Measurements from ENCODE around the gene HTT.

The HTT gene

GRCh38 chr4:3225071-3225850, 150.8 kb downstream of the HTT start:
- no peak for DNase-seq

- DNase-seq = no peak
These were observed 151.5 kb downstream of the HTT start for GRCh38 chr4:3225936-3226335.

DNA sequence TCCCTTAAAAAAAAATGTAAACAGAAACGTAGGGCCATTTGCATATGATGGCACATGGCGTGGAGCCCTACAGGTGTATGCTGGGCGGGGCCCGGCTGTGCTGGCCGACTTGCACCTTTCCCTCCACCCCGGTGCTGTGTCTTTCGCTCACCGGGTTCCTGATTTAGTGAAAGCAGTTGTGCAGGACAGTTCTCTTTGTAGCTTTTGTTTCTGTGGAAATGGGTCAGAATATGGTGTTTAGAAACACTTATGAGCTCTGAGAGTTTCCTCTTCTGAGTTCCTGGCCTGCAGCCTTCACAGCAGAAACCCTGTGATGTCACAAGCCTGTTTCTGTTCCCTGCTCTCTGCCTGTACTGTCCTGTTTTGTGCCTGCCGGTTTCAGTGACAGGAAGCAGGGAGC, 152.0 kb downstream of the HTT start:
- no peak for DNase-seq

DNA sequence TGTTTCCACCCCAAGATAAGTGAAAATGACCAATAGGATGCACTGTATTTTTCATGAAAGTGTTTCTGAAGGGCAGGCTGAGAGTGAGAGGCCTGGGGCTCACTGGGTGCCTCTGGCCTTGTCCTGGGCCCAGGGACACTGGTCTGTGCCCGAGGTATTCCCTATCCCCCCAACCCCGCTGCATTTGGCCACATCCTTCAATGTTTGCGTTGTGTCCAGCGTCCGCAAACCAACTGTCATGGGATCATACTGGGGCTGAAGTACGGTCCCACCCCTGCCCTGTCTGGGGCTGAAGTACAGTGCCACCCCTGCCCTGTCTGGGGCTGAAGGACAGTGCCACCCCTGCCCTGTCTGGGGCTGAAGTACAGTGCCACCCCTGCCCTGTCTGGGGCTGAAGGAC, 152.5 kb downstream of the HTT start:
- DNase-seq = no peak

- no peak for DNase-seq
These were observed 153.6 kb downstream of the HTT start for GRCh38 chr4:3227878-3228675.

DNA sequence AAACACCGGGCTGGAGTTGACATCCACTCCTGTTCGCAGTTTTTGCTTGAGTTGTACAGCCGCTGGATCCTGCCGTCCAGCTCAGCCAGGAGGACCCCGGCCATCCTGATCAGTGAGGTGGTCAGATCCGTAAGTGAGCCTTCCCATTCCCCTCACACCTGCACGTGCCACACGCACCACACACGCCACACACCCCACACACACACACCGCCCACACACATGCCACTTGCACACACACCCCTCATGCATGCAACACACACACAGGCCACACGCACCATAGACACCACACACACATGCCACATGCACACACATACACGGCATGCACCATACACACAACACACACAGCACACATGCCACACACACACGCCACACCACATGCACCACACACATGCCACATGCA, 154.4 kb downstream of the HTT start:
- no peak for DNase-seq

GRCh38 chr4:3229328-3229727, 154.8 kb downstream of the HTT start:
- DNase-seq = no peak

GRCh38 chr4:3229964-3230363, 155.5 kb downstream of the HTT start:
- DNase-seq = no peak

DNA sequence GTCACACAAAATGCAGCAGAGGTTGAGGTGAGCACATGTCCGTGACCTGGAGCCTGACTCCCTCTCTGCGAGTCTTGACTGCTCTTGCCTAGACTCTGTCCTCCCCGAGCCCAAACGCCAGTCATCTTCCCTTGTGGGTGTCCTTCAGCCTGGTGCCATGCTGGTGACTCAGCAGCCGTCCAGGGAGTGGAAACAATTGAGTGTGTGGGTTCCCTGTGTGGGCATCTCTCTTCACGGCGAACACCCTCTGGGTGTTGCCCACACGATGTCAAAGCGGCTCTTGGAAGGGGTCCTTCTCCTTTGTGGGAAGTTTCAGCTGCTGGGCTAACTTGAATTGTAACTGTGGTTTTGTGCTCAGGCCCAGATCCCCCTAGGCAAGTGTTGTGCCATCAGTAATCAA, 157.0 kb downstream of the HTT start:
- DNase-seq = no peak

DNA sequence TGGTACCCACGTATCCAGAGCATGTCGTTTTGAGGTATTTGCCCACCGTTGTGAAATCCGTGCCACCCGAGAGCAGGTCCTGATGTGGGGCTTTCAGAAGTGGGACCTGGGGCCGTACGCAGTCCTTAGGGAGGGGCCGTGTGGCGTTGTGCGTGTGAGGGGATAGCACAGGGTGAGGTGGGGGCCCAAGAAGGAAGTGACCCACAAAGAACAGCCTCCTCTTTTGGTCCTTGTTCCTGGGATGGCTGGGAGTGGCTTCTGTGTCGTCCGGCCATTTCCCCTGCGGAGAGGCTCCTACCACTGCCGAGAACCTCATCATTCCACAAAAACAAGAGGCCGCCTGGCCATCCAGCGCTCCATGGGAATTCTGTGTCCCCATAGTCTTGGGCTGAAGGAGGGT, 157.5 kb downstream of the HTT start:
- no peak for DNase-seq

DNA sequence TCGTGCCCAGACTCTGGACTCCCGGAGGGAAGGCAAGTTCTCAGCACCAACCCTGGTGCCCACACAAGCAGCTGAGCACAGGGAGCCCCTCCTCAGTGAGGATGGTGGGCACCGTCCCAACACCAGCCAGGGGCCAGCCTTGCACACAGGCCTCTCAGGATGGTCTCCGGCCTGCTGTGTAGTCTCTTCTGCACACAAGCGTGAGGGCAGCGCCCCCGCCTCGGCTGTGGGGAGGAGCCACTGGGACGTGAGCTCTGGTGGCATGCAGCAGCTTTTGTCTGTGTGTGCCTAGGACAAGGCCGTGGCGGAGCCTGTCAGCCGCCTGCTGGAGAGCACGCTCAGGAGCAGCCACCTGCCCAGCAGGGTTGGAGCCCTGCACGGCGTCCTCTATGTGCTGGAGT, 158.4 kb downstream of the HTT start:
- no peak for DNase-seq

GRCh38 chr4:3233391-3234071, 159.1 kb downstream of the HTT start:
- DNase-seq = no peak

DNA sequence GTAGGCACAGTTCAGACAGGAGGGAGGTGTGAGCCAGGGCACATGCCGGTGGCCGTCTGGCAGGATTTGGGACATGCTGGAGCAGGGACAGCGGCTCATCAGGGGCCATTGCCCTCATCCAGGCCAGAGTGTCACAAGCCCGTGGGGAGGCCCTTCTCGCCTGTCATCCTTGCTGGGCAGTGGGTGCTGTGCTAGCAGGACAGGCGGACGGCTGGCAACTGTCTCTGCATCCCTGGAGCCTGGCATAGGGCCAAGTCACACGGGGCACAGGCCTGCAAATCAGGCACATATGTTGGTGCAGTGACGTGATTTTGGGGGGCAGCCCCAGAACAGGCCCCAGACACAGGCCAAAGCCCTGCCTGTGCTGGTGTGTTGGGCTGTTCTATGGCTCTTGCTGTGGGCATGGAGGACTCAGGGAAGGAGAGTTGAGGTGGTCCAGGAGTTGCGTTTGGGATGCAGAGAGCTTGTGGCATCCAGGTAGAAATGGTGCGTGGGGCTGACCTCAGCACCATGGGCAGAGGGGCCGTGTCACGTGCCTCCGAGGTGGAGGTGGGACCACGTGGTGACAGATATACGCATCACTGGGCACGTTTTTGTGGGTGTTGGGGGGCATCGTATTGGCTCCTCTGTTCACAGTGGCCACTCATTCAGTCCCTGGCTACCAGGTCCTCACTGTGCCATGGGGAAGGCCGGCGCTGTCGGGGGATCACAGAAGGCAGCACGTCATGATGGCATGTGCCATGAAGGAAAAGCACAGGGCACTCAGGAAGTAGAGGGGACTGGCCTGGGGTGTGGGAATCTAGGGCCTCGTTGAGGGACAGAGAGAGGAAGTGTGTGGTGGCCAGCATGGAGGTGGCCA, 159.9 kb downstream of the HTT start:
- no peak for DNase-seq

- no peak for DNase-seq
These were observed 160.5 kb downstream of the HTT start for GRCh38 chr4:3235030-3235345.

DNA sequence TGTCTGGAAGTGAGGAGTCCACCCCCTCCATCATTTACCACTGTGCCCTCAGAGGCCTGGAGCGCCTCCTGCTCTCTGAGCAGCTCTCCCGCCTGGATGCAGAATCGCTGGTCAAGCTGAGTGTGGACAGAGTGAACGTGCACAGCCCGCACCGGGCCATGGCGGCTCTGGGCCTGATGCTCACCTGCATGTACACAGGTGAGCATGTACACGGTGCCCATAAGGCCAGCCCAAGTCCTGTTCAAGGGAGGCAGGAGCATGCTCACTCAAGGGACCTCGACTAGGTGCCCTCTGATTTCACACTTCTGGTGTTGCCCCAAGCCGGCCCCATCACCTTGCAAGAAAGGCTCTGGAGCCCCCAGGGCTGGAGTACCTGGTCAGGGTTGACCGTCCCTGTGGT, 161.1 kb downstream of the HTT start:
- no peak for DNase-seq

GRCh38 chr4:3236326-3236878, 161.9 kb downstream of the HTT start:
- DNase-seq = no peak

- no peak for DNase-seq
These were observed 162.8 kb downstream of the HTT start for GRCh38 chr4:3237266-3237665.

DNA sequence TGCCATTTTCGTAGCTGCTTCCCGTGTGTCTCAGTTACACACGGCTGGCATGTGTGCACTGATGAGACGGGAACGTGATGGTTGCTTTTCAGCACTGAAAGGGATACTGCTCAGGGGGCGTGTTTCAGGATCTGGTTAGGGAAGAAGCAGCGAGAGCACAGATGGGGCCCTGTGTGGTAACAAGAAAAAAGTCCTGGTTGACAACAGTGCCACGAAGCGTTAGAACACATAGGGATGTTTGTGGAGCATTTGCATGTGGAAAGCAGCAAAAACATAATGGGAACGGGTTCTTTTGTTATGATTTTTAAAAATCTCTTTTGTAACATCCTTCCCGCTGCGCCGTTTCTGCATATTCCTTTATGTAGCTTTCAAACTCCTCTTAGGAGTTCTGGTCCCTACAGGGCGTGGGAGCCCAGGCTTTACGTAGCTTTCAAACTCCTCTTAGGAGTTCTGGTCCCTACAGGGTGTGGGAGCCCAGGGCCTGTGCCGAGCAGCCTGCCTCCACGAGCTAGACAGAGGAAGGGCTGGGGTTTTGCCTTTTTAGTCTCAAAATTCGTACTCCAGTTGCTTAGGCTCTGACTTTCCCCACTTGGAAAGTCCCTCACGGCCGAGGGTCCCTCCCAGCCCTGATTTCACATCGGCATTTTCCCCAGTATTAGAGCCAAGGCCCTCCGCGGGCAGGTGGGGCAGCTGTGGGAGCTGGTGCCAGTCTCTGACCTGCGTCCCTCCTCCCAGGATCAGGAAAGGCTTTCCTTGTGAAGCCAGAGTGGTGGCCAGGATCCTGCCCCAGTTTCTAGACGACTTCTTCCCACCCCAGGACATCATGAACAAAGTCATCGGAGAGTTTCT, 163.5 kb downstream of the HTT start:
- DNase-seq = no peak

DNA sequence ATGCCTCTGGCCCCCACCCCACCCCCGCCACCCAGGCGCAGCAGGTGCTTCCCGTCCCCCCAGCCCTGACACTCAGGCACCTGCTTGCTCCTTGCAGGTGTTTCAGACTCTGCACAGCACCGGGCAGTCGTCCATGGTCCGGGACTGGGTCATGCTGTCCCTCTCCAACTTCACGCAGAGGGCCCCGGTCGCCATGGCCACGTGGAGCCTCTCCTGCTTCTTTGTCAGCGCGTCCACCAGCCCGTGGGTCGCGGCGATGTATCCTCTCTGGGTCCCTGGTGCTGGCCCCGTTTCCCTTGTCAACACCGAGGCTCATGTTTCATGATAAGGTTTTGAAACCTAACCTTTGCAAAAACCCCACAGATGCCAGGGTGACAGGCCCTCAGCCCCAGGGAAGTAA, 164.2 kb downstream of the HTT start:
- DNase-seq = no peak

DNA sequence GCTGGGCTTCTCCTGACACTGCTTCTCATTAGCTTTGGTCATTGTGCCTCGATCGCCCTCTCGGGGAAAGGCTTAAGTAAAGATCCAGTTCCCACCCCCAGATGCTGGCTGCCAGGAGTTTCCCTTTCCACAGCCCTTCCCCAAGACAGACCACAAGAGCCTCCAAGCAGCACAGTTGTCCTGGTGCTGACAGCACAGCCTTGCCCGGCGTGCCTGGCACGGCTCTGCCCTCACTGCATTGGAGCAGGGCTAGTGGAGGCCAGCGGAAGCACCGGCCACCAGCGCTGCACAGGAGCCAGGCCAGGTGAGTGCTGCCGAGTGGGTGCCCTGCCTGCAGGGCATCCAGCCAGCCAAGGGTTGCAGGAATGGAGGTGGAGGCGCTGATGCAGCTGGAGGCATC, 164.8 kb downstream of the HTT start:
- DNase-seq = no peak

- no peak for DNase-seq
These were observed 165.8 kb downstream of the HTT start for GRCh38 chr4:3239998-3240920.
